KG1 (cell line): Measurements from ENCODE around the gene MYH11.

ENCODE experiments used
- DNase-seq: peaks from one replicate; lab custom pipeline; 2025; lab: John Stamatoyannopoulos, UW

The MYH11 gene

GRCh38 chr16:15856901-15857698, at the start of gene MYH11:
TSS of gene MYH11 (minus strand) at chr16:15857028. CDS start at chr16:15838252, 18,776 bp downstream.
- DNase-seq = no peak

DNA sequence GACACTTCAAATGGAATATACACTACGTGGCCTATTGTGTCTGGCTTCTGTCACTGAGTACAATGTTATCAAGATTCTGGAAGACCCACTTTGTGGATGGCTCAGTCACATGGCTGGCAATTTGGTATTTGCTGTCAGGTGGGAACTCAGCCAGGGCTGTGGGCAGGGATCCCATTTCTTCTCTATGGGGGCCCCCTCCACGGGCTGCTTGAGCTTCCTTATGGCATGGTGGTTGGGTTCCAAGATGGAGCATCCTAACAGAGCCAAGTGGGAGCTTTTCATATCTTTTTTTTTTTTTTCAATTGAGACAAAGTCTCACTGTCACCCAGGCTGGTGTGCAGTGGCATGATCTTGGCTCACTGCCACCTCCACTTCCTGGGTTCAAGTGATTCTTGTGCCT, 49.6 kb upstream of the MYH11 start:
- DNase-seq = no peak

GRCh38 chr16:15903960-15904359, 47.1 kb upstream of the MYH11 start:
- no peak for DNase-seq

GRCh38 chr16:15900901-15901500, 44.2 kb upstream of the MYH11 start:
- DNase-seq = no peak

DNA sequence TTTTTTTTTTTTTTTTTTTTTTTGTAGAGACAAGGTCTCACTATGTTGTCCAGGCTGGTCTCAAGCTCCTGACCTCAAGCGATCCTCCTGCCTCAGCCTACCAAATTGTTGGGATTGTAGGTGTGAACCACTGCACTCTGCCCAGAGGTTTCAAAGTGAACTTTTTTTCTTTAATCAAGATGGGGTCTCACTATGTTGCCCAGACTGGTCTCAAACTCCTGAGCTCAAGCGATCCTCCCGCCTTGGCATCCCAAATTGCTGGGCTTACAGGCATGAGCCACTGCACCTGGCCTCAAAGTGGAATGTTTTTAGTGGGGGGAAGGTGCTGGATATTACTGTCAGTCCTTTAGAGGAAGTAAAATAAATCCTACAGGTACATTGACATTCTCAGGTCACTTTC, 43.5 kb upstream of the MYH11 start:
- no peak for DNase-seq

DNA sequence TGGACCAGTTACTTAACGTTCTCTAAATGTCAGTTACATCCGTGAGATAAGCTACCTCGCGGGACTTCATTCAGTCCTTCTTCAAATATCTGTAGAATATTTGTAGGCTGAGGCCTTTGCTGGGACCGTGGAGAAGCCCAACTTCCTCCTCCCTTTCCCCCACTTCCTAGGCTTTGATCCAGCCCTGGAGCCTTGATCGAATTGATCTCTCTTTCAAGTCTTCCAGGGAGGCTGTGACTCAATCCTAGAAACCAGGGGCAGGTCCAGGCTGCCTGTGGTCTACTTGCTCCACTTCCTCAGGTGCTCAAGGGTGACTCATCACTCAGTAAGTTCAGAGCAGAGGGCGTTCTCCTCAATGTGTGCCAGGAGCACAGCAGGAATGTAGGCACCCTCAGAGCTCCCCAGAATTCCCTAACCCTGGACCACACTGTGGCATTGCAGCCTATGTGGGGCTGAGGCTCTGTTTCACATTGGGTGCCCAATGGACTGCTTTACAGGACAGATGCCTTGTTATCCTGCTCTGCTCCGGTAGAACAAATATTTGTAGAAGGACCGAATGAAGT, 42.8 kb upstream of the MYH11 start:
- DNase-seq = no peak

- no peak for DNase-seq
Observed at GRCh38 chr16:15898654-15899053, 41.8 kb upstream of the MYH11 start.

DNA sequence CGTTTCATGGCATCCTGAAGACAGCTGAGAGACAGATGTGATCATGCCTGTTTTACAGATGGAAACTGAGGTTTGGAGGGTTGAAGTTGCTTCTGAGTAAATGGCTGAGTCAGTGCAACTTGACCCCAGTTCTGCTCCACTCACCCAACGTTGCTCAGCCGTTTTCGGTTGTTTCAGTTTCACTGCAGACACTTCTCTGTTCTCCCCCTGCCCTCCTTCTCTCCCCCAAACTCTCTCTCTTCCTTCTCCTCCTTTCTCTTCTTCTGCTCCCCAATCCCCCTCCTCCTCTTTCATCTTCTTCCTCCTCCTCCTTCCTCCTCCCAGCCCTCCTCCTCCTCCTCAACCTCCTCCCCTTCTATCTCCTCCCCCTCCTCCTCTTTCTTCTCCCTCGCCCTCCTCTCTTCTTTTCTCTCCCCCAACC, 41.0 kb upstream of the MYH11 start:
- DNase-seq = no peak

- no peak for DNase-seq
Observed at GRCh38 chr16:15897121-15897780, 40.4 kb upstream of the MYH11 start.

DNA sequence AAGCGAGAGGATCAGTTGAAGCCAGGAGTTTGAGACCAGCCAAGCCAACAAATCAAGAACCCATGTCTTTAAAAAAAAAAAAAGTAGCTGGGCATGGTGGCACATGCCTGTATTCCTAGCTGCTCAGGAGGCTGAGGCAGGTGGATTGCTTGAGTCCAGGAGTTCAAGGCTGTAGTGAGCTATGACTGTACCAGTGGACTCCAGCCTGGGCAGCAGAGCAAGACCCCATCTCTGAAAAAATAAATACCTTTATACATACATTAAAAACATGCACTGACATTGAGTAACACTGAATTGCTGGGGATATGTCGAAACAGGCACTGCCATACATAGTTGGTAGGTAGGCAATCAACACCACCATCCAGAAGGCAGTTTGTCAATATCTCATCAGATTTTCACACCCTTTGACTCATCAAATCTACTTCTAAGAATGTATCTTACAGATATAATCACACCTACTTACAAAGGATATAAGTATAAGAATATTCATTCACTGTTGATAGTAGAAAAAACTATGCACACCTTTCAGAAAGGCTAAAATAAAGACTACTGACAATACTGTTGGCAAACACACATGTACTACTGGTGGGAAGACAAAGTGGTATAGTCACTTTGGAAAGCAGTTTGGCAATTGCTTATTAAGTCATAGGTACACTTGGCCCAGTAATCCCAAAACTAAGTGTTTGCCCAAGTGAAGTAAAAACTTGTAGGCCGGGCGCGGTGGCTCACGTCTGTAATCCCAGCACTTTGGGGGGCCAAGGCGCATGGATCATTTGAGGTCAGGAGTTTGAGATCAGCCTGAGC, 37.9 kb upstream of the MYH11 start:
- DNase-seq = no peak

- DNase-seq = no peak
Observed at GRCh38 chr16:15891508-15891907, 34.7 kb upstream of the MYH11 start.

DNA sequence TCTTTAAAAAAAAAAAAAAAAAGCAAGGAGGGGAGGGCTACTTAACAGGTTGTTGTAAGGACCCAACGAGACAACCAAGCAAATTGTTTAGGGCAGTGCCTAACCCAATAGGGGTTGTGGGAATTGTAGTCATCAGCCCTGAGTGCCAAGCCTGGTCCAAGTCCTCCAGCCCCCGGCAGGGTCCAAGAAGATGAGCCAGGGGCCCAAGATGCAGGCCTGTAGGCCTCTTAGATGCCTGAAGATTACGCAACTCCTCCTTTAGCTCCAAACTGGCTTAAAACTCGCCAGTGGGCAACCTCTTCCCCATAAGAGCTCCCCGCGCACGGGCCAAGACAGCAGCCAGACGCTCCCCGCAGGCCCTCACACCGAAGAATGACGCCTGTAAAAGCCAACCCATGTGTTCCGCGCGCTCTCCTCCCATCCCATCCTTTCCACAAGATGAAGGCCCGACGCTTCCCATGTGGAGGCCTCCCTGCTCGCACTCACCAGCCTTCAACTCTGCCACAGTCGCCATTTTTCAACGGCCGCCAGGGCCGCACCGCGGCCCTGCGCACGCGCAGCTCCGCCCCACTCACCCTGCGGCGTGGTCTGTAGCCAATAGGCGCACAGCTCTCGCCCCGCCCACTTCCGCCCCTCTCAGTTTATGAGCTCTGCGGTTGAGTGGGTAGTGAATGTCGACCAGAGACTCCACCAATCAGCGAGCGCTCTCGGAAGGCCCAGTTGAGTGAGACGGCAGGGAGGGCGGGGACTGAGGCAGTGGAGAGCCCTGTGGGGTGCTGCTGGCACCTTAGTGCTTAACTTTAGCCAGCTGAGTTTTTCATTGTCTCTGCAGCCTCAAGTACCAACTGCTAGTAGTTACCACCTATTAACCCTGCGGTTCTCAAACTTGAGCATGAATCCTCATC, 31.5 kb upstream of the MYH11 start, which contains the start of gene CEP20:
Gene CEP20, minus strand, starts transcription at position 532 of the 905 bp plus-strand sequence. Its CDS starts 18 bp downstream, at position 514.
- DNase-seq = peak; percentile 100

GRCh38 chr16:15887283-15887682, 30.5 kb upstream of the MYH11 start:
- no peak for DNase-seq

DNA sequence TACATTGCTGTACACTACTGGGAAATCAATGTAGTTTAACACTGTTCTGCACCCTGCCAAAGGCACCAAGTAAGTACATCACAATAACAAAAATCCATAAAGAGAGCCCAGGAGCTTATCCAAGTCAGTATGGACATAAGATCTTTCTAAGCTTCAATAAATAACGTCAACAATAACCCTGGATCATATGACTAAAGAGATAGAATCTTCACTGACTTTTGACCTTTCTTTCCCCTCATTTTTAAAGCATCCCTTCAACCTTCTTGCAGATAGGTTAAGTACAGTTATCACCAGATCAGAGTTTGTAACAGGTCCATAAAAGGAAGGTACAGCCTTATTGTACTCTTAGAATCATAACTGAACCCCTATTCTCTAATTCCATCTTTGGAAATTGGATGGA, 29.2 kb upstream of the MYH11 start:
- no peak for DNase-seq

GRCh38 chr16:15885560-15886001, 28.8 kb upstream of the MYH11 start:
- DNase-seq = no peak

DNA sequence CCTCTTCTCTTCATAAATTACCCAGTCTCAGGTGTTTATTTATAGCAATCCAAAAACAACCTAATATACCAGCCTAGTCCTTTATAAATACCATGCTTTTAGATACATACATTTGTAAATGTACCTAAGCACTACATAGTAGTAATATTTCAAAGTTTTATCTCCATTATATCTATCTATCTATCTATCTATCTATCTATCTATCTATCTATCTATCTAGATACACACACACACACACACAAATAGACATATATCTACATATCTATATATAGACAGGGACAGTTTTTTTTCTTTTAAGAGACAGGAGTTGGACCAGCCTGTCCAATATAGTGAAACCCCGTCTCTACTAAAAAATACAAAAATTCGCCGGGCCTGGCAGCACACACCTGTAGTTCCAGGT, 25.7 kb upstream of the MYH11 start:
- no peak for DNase-seq

DNA sequence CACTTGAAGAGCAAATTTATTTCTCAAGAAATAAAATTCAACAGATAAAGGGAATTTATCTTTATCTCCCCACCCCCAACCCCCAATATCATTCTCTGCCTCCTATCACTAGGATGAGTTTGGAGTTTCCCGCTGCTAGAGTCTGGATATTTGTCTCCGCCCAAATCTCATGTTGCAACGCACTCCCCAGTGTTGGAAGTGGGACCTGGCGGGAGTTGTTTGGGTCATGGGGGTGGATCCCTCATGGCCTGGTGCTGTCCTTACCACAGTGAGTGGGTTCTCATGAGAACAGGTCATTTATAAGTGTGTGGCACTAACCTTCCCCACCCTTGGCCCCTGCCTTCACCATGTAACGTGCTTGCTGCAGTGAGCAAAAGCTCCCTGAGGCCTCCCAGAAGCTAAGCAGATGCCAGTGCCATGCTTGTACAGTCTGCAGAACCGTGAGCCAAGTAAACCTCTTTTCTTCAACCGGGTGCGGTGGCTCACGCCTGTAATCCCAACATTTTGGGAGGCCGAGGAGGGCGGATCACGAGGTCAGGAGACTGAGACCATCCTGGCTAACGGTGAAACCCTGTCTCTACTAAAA, 25.1 kb upstream of the MYH11 start:
- no peak for DNase-seq

DNA sequence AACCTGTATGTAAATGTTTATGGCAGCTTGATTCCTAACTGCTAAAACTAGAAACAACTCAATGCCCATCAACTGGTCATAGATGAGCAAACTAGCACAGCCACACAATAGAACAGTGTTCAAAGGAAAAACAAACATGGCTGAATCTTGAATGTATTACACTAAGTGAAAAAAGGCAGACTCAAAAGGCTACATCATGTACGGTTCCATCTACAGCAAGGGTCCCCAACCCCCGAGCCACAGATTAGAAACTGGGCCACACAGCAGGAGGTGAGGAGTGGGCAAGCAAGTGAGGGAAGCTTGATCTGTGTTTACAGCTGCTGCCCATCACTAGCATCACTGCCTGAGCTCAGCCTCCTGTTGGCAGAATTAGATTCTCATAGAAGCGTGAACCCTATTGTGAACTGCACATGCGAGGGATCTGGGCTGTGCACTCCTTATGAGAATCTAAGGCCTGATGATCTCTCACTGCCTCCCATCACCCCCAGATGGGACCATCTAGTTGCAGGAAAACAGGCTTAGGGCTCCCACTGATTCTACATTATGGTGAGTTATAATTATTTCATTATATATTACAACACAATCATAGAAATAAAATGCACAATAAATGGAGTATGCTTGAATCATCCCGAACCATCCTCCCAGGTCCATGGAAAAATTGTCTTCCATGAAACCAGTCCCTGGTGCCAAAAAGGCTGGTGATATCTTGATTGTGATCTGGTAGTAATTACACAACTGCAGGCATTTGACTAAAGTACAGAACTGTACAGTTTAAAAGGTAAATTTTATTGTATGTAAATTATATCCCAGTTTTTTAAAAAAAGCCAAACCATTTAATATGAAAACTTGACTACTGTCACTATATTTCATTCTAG, 23.8 kb upstream of the MYH11 start:
- DNase-seq = no peak

GRCh38 chr16:15879255-15879811, 22.5 kb upstream of the MYH11 start:
- no peak for DNase-seq
